Natural killer cell (primary cell): ENCODE results near the gene GALT. TPM values are rescaled to one million over a fixed set of nuclear protein-coding genes. Genes with fewer than 3 reads are reported as not detected.

Experiments used
- ATAC-seq, 3 donors: fragments of 150-1000 bp in 2 of 3; fragments of 200-7000 bp in 1 of 3; cut with Tn5 transposase; 1 replicate in 1 of 3; 2 replicates in 2 of 3; pipeline ENCODE4 v1.10.0; 2021; ENCODE audit warnings: mild to moderate bottlenecking in 2 of 3, moderate library complexity in 2 of 3
- DNase-seq, 2 donors: peaks; one replicate each; pipeline versions ENCODE4 v3.0.0 to v3.0.0-alpha.2; 2013 to 2021; ENCODE audit warnings: mixed read lengths in 1 of 2
- H3K27ac ChIP-seq: one replicate; pipeline ENCODE4 v1.5.1; 2013; ENCODE audit warnings: mild to moderate bottlenecking, low read length
- H3K27me3 ChIP-seq: one replicate; pipeline ENCODE4 v1.6.1; 2013; ENCODE audit warnings: low read length; ENCODE audit not compliant: control insufficient read depth, insufficient read depth
- H3K36me3 ChIP-seq: one replicate; pipeline ENCODE4 v1.6.1; 2013; ENCODE audit warnings: low read length; ENCODE audit not compliant: control insufficient read depth, insufficient read depth
- H3K4me1 ChIP-seq: one replicate; pipeline ENCODE4 v1.6.1; 2013; ENCODE audit warnings: low read length; ENCODE audit not compliant: control insufficient read depth, insufficient read depth
- H3K4me3 ChIP-seq: one replicate; pipeline ENCODE4 v1.5.1; 2013; ENCODE audit warnings: low read length
- H3K9me3 ChIP-seq: one replicate; pipeline ENCODE4 v1.6.1; 2013; ENCODE audit warnings: low read length; ENCODE audit not compliant: control insufficient read depth, insufficient read depth
- H3K27ac Mint-ChIP-seq, 2 donors: one replicate each; pipeline ENCODE4 v1.8.0; 2022; ENCODE audit warnings: mild to moderate bottlenecking in 2 of 2, mixed read lengths in 2 of 2, moderate library complexity in 1 of 2
- H3K27me3 Mint-ChIP-seq, 2 donors: one replicate each; pipeline ENCODE4 v1.8.0; 2022; ENCODE audit warnings: low read depth in 2 of 2, mixed read lengths in 2 of 2
- H3K36me3 Mint-ChIP-seq: one replicate; pipeline ENCODE4 v1.8.0; 2022; ENCODE audit warnings: mixed read lengths
- H3K4me1 Mint-ChIP-seq, 2 donors: one replicate each; pipeline ENCODE4 v1.8.0; 2022; ENCODE audit warnings: mixed read lengths in 2 of 2
- H3K4me3 Mint-ChIP-seq: one replicate; pipeline ENCODE4 v1.8.0; 2022; ENCODE audit warnings: mild to moderate bottlenecking, moderate library complexity, mixed read lengths
- H3K9me3 Mint-ChIP-seq, 2 donors: one replicate each; pipeline ENCODE4 v1.8.0; 2022; ENCODE audit warnings: mixed read lengths in 2 of 2
- WGBS: methylation state at CpG from one replicate; pipeline ENCODE4 v1.1.7; 2013; ENCODE audit warnings: missing lambda C conversion rate; ENCODE audit not compliant: insufficient coverage; 5-methylcytosine and 5-hydroxymethylcytosine counted together
- intact Hi-C: fragments of 100-400 bp; cut with micrococcal nuclease; formaldehyde crosslinking; loops from one replicate; pipeline ENCODE4 v1.14.2; 2022
- total RNA-seq, 4 donors: library from RNA; stranded (reverse); fragments of 120-200 nt in 1 of 4; gene quantifications; one replicate each; pipeline versions ENCODE4 v1.2.3 to v1.2.4, GENCODE V29; 2013 to 2022
- TF ChIP-seq, protein P1 (sequence below): fragments of 200-600 bp; IDR thresholded peaks from one replicate; pipeline ENCODE4 v1.8.0; 2022; ENCODE audit warnings: antibody characterized with exemption

GALT gene
- total RNA-seq, 3 donors from 2014 or later (not counting 1 experiment from before 2014, with no cell fraction given) = 81.9 to 118 (median 89.3) TPM

DNA sequence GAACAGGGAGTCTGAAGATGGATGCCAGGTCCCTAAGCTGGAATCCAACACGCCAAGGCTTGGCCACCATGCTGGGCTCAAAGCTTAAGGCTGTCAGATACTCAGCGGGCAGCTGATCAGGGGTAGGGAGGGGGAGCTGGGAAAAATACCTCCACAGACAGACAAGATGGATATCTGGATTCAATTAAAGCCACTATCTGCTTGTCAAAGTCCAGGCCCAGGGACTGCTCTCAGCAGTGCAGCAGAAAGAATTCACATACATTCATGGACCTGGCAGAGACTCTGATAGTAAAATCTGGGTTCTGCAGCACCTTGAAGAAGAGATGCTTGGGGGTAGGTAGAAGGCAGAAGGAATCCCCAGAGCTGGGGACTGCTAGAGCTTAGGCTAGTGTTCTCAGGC is 31.3 kb upstream of the GALT start:
- H3K27me3 ChIP-seq = no peaks in the 10 kb centered on the region
- H3K36me3 ChIP-seq = peaks cover 31% of the 10 kb centered on the region
- Mint-ChIP-seq H3K4me3 (no peak overlapping the region), H3K36me3 (peaks cover 7% of the 10 kb centered on the region), H3K9me3 (no peaks in the 10 kb centered on the region), H3K4me1 (peaks cover 41 to 47% of the 10 kb centered on the region in 2 donors), H3K27ac (no peak overlapping the region), H3K27me3 (no peaks in the 10 kb centered on the region)
- intact Hi-C loops = no loop called here
- no peak overlapping the region for H3K4me3 ChIP-seq
- H3K4me1 ChIP-seq = peaks cover 33% of the 10 kb centered on the region
- 100% methylated on average over 2 of the region's 2 CpGs for WGBS
- H3K9me3 ChIP-seq = no peaks in the 10 kb centered on the region
- DNase-seq = no peak
- H3K27ac ChIP-seq = no peak overlapping the region
- TF ChIP-seq, protein P1, sequence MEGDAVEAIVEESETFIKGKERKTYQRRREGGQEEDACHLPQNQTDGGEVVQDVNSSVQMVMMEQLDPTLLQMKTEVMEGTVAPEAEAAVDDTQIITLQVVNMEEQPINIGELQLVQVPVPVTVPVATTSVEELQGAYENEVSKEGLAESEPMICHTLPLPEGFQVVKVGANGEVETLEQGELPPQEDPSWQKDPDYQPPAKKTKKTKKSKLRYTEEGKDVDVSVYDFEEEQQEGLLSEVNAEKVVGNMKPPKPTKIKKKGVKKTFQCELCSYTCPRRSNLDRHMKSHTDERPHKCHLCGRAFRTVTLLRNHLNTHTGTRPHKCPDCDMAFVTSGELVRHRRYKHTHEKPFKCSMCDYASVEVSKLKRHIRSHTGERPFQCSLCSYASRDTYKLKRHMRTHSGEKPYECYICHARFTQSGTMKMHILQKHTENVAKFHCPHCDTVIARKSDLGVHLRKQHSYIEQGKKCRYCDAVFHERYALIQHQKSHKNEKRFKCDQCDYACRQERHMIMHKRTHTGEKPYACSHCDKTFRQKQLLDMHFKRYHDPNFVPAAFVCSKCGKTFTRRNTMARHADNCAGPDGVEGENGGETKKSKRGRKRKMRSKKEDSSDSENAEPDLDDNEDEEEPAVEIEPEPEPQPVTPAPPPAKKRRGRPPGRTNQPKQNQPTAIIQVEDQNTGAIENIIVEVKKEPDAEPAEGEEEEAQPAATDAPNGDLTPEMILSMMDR = no peak
- ATAC-seq = no peak

GRCh38 chr9:34620061-34620994 is 26.1 kb upstream of the GALT start, which contains the start of gene DCTN3:
Gene DCTN3 (minus strand): TSS chr9:34620495. CDS start chr9:34620464, 31 bp downstream.
- ATAC-seq (peak; percentile 97 to 98 (median 97)), DNase-seq (peak; percentile 85 to 97)
- WGBS = 6% methylated on average over 43 of the region's 43 CpGs
- Histone ChIP-seq H3K27me3 (peaks cover 35% of the 10 kb centered on the region), H3K4me3 (peak within 1 kb of the TSS; percentile 68), H3K4me1 (peaks cover 30% of the 10 kb centered on the region), H3K27ac (peak within 1 kb of the TSS; percentile 67), H3K36me3 (peaks cover 24% of the 10 kb centered on the region), H3K9me3 (no peaks in the 10 kb centered on the region)
- H3K4me1 Mint-ChIP-seq = peaks cover 30 to 37% of the 10 kb centered on the region in 2 donors
- no peaks in the 10 kb centered on the region for H3K9me3 Mint-ChIP-seq
- H3K27me3 Mint-ChIP-seq = peaks cover 19 to 26% of the 10 kb centered on the region in 2 donors
- H3K27ac Mint-ChIP-seq = peak within 1 kb of the TSS; percentile 89 to 95
- intact Hi-C loops = loop anchor here (1.0 kb wide), 2 partner anchors 8 to 14 kb away; partner anchors contain the start of gene RPP25L
- peak within 1 kb of the TSS; percentile 95 for H3K4me3 Mint-ChIP-seq
- TF ChIP-seq, protein P1 = no peak
- H3K36me3 Mint-ChIP-seq = peaks cover 7% of the 10 kb centered on the region

DNA sequence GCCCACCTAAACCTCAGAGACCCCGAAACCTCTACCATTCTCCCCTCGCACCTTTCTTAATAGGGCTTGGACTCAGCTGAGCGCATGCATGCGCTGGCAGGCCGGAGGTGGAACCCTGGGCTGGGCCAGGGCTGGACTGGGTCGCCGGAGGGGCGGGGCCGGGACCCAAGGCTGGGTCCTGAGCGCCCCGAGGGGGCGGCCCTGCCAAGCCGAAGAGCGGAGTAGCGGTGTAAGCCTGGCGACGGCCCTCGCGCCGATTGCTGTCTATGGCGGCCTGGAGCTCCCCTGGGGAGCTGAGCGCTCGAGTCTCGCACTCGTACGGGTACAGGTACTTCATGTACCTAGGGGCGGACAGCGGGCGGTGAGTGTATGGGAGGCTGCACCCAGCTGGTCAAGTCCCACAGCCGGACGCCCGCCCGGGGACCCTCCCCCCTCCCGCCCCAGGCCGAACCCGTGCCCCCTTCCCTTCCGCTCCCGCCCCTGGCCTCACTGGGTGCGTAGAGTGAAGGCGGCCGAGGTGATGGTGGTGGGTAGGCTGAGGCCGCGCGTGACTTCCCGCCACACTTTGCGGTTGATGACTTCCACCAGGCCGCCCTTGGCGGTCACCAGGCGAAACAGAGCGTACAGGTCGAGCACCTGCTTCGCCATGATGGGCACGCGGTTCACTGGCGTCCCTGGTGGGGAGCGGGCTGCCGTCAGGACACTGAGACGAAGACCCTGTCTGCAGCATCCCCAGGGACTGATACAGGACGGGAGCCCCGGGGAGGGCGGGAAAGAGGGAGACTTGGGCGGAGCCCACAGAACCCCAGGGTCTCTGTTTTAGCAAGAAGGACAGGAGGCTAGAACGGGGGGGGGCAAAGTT is 22.9 kb upstream of the GALT start:
- no peaks in the 10 kb centered on the region for H3K9me3 Mint-ChIP-seq
- DNase-seq (peak in 1 of 2 donors; percentile 38), ATAC-seq (no peak)
- peaks cover 36 to 44% of the 10 kb centered on the region in 2 donors for H3K4me1 Mint-ChIP-seq
- peak overlapping the region; percentile 39 for H3K4me3 Mint-ChIP-seq
- peaks cover 49 to 51% of the 10 kb centered on the region in 2 donors for H3K27me3 Mint-ChIP-seq
- peaks cover 58% of the 10 kb centered on the region for H3K27me3 ChIP-seq
- intact Hi-C loops = no loop called here
- H3K4me3 ChIP-seq = no peak overlapping the region
- no peak overlapping the region for H3K27ac ChIP-seq
- TF ChIP-seq, protein P1 = no peak
- peaks cover 5% of the 10 kb centered on the region for H3K36me3 Mint-ChIP-seq
- H3K36me3 ChIP-seq = no peaks in the 10 kb centered on the region
- H3K9me3 ChIP-seq = no peaks in the 10 kb centered on the region
- no peak overlapping the region for H3K27ac Mint-ChIP-seq
- WGBS = 8% methylated on average over 55 of the region's 63 CpGs
- peaks cover 34% of the 10 kb centered on the region for H3K4me1 ChIP-seq
